Neural cell (in vitro differentiated cells): Measurements from ENCODE around the gene CNRIP1. TPM values are rescaled to one million over a fixed set of nuclear protein-coding genes. Genes with fewer than 3 reads are reported as not detected.

ENCODE experiments used
- H2AFZ ChIP-seq: fragments of 200-600, 300-800 bp; sonication (generic), shearing (Covaris generic); 2 replicates; pipeline ENCODE4 v1.6.0; 2014; ENCODE audit warnings: low read depth, mild to moderate bottlenecking, antibody characterized with exemption, low read length, moderate library complexity
- H3F3A ChIP-seq: fragments of 200-600 bp; shearing (Covaris generic); 2 replicates; pipeline ENCODE4 v1.6.1; 2016; ENCODE audit warnings: mild to moderate bottlenecking, moderate library complexity, mixed read lengths, antibody characterized with exemption, low read length; ENCODE audit not compliant: insufficient read depth, poor library complexity, severe bottlenecking
- H3K27ac ChIP-seq: fragments of 200-600, 300-800 bp; sonication (generic), shearing (Covaris generic); 2 replicates; pipeline ENCODE4 v1.5.1; 2014; ENCODE audit warnings: mild to moderate bottlenecking, low read length, moderate library complexity
- H3K27me3 ChIP-seq: fragments of 300-800, 200-600 bp; sonication (generic), shearing (Covaris generic); 2 replicates; pipeline ENCODE4 v1.6.0; 2014; ENCODE audit warnings: mild to moderate bottlenecking, low read depth, low read length, moderate library complexity; ENCODE audit not compliant: insufficient read depth
- H3K36me3 ChIP-seq: fragments of 300-800, 200-600 bp; sonication (generic), shearing (Covaris generic); 2 replicates; pipeline ENCODE4 v1.5.1; 2014; ENCODE audit warnings: mild to moderate bottlenecking, antibody characterized with exemption, low read length, moderate library complexity; ENCODE audit not compliant: insufficient read depth
- H3K4me2 ChIP-seq: fragments of 300-800, 200-600 bp; sonication (generic), shearing (Covaris generic); 2 replicates; pipeline ENCODE4 v1.6.0; 2014; ENCODE audit warnings: mild to moderate bottlenecking, low read length
- H3K4me3 ChIP-seq: fragments of 300-800, 200-600 bp; sonication (generic), shearing (Covaris generic); 2 replicates; pipeline ENCODE4 v1.5.1; 2014; ENCODE audit warnings: mild to moderate bottlenecking, low read length, moderate library complexity
- H3K79me2 ChIP-seq: fragments of 200-600 bp; shearing (Covaris generic); replicated peaks from 2 replicates; pipeline ENCODE4 v1.6.0; 2014; ENCODE audit warnings: mild to moderate bottlenecking, low read length, moderate library complexity; ENCODE audit not compliant: insufficient read depth
- H3K9ac ChIP-seq: fragments of 300-800, 200-600 bp; sonication (generic), shearing (Covaris generic); 2 replicates; pipeline ENCODE4 v1.6.1; 2016; ENCODE audit warnings: mild to moderate bottlenecking, low read length, mixed read lengths
- H3K9me2 ChIP-seq: fragments of 200-600 bp; shearing (Covaris generic); 2 replicates; pipeline ENCODE4 v1.6.1; 2016; ENCODE audit warnings: mild to moderate bottlenecking, low read length, mixed read lengths; ENCODE audit not compliant: insufficient read depth
- H3K9me3 ChIP-seq: fragments of 200-600, 300-800 bp; sonication (generic), shearing (Covaris generic); 2 replicates; pipeline ENCODE4 v1.6.1; 2016; ENCODE audit warnings: mild to moderate bottlenecking, mixed run types, low read length, moderate library complexity, mixed read lengths
- H4K20me1 ChIP-seq: fragments of 200-600 bp; shearing (Covaris generic); 2 replicates; pipeline ENCODE4 v1.6.1; 2016; ENCODE audit warnings: mild to moderate bottlenecking, mixed run types; ENCODE audit not compliant: insufficient read depth
- EP300 ChIP-seq: fragments of 450-650 bp; conservative IDR thresholded peaks from 2 replicates; pipeline ENCODE4 v1.6.1; 2014; ENCODE audit warnings: antibody characterized with exemption, mild to moderate bottlenecking, moderate library complexity; ENCODE audit not compliant: poor library complexity, severe bottlenecking
- EZH2 ChIP-seq: fragments of 200-600, 300-800 bp; shearing (Covaris generic), sonication (generic); IDR thresholded peaks from 2 replicates; pipeline ENCODE4 v1.6.1; 2014; ENCODE audit warnings: antibody characterized with exemption, low read length, borderline replicate concordance, mild to moderate bottlenecking; ENCODE audit not compliant: insufficient read depth, poor library complexity, severe bottlenecking
- MXI1 ChIP-seq: fragments of 450-650 bp; conservative IDR thresholded peaks from 2 replicates; pipeline ENCODE4 v1.6.1; 2014; ENCODE audit warnings: antibody characterized with exemption, mild to moderate bottlenecking; ENCODE audit not compliant: poor library complexity, severe bottlenecking
- POLR2AphosphoS5 ChIP-seq: IDR thresholded peaks from 2 replicates; pipeline ENCODE4 v1.6.1; 2012
- RAD21 ChIP-seq: fragments of 450-650 bp; conservative IDR thresholded peaks from 2 replicates; pipeline ENCODE4 v1.6.1; 2014; ENCODE audit warnings: antibody characterized with exemption, mild to moderate bottlenecking, moderate library complexity
- SMC3 ChIP-seq: fragments of 450-650 bp; conservative IDR thresholded peaks from 2 replicates; pipeline ENCODE4 v1.6.1; 2014; ENCODE audit warnings: antibody characterized with exemption, mild to moderate bottlenecking, moderate library complexity; ENCODE audit not compliant: poor library complexity
- TAF1 ChIP-seq: IDR thresholded peaks from 2 replicates; pipeline ENCODE4 v1.6.1; 2012; ENCODE audit warnings: low read depth
- polyA plus RNA-seq: library from polyadenylated mRNA; depleted of rRNA; stranded (reverse); fragments of >200 nt; gene quantifications from 2 replicates; pipeline ENCODE4 v1.2.3, GENCODE V29; 2014
- TF ChIP-seq, protein P1 (sequence below): IDR thresholded peaks from 2 replicates; pipeline ENCODE4 v1.6.1; 2012; ENCODE audit warnings: borderline replicate concordance
- TF ChIP-seq, protein P2 (sequence below): fragments of 450-650 bp; IDR thresholded peaks from 2 replicates; pipeline ENCODE4 v1.5.1; 2014; ENCODE audit warnings: antibody characterized with exemption, mild to moderate bottlenecking, moderate library complexity; ENCODE audit not compliant: poor library complexity, severe bottlenecking

CNRIP1 gene
- polyA plus RNA-seq, 1 donor from 2014 or later = 28.2 TPM

DNA sequence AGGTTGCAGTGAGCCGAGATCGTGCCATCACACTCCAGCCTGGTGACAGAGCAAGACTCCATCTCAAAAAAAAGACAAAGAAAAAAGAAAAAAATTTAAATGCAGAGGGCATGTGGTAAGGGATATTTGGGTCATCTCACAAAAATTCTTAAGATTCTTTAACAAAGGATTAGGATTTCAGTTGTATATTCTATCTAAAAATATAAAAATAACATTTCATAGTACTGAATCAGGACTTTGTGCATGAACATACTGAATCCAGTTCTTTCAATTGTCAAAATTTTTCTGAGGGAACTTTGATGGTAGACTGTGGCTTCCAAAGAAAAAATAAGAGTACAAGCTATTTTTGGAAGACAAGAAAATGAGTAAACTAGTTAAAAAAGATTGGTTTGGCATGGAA lies 60.9 kb downstream of the CNRIP1 start:
- no peaks in the 10 kb centered on the region for H4K20me1 ChIP-seq
- H3K4me3 ChIP-seq = no peak overlapping the region
- no peak overlapping the region for H3K4me2 ChIP-seq
- no peak overlapping the region for H2AFZ ChIP-seq
- no peak overlapping the region for H3K27ac ChIP-seq
- H3K9ac ChIP-seq = no peak overlapping the region
- no peaks in the 10 kb centered on the region for H3K9me3 ChIP-seq
- no peaks in the 10 kb centered on the region for H3K36me3 ChIP-seq
- TF ChIP-seq EP300 (no peak), EZH2 (no peak)
- no peaks in the 10 kb centered on the region for H3K9me2 ChIP-seq
- H3K27me3 ChIP-seq = no peaks in the 10 kb centered on the region
- H3F3A ChIP-seq = no peaks in the 10 kb centered on the region
- H3K79me2 ChIP-seq = peaks cover 9% of the 10 kb centered on the region

DNA sequence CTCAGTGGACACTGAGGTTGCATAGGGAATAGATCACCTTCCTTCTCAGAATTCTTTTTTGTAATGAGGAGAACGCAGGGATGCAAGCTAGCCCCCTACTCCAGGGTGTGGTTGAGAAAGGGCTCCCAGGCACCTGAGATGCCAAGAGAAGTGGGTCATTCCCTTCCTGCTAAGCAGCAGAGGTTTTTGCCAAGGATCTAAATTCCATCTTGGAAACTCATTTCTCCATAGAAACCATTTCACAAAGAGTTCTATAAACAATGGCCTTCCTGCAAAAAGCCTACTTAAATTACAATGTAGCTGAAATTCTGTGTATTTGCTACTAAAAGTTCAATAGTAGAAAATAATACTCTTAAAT lies 63.7 kb downstream of the CNRIP1 start:
- H3K27me3 ChIP-seq = no peaks in the 10 kb centered on the region
- no peak overlapping the region for H2AFZ ChIP-seq
- no peaks in the 10 kb centered on the region for H3K36me3 ChIP-seq
- no peak overlapping the region for H3K4me3 ChIP-seq
- H3F3A ChIP-seq = no peaks in the 10 kb centered on the region
- no peaks in the 10 kb centered on the region for H3K9me3 ChIP-seq
- H4K20me1 ChIP-seq = no peaks in the 10 kb centered on the region
- H3K79me2 ChIP-seq = peaks cover 9% of the 10 kb centered on the region
- H3K27ac ChIP-seq = no peak overlapping the region
- no peak overlapping the region for H3K9ac ChIP-seq
- H3K4me2 ChIP-seq = no peak overlapping the region
- TF ChIP-seq TAF1 = no peak
- TF ChIP-seq, protein P1, sequence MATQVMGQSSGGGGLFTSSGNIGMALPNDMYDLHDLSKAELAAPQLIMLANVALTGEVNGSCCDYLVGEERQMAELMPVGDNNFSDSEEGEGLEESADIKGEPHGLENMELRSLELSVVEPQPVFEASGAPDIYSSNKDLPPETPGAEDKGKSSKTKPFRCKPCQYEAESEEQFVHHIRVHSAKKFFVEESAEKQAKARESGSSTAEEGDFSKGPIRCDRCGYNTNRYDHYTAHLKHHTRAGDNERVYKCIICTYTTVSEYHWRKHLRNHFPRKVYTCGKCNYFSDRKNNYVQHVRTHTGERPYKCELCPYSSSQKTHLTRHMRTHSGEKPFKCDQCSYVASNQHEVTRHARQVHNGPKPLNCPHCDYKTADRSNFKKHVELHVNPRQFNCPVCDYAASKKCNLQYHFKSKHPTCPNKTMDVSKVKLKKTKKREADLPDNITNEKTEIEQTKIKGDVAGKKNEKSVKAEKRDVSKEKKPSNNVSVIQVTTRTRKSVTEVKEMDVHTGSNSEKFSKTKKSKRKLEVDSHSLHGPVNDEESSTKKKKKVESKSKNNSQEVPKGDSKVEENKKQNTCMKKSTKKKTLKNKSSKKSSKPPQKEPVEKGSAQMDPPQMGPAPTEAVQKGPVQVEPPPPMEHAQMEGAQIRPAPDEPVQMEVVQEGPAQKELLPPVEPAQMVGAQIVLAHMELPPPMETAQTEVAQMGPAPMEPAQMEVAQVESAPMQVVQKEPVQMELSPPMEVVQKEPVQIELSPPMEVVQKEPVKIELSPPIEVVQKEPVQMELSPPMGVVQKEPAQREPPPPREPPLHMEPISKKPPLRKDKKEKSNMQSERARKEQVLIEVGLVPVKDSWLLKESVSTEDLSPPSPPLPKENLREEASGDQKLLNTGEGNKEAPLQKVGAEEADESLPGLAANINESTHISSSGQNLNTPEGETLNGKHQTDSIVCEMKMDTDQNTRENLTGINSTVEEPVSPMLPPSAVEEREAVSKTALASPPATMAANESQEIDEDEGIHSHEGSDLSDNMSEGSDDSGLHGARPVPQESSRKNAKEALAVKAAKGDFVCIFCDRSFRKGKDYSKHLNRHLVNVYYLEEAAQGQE = no peak
- TF ChIP-seq POLR2AphosphoS5 = no peak
- TF ChIP-seq SMC3 = no peak
- TF ChIP-seq RAD21 = no peak
- no peak for TF ChIP-seq EZH2
- TF ChIP-seq, protein P2, sequence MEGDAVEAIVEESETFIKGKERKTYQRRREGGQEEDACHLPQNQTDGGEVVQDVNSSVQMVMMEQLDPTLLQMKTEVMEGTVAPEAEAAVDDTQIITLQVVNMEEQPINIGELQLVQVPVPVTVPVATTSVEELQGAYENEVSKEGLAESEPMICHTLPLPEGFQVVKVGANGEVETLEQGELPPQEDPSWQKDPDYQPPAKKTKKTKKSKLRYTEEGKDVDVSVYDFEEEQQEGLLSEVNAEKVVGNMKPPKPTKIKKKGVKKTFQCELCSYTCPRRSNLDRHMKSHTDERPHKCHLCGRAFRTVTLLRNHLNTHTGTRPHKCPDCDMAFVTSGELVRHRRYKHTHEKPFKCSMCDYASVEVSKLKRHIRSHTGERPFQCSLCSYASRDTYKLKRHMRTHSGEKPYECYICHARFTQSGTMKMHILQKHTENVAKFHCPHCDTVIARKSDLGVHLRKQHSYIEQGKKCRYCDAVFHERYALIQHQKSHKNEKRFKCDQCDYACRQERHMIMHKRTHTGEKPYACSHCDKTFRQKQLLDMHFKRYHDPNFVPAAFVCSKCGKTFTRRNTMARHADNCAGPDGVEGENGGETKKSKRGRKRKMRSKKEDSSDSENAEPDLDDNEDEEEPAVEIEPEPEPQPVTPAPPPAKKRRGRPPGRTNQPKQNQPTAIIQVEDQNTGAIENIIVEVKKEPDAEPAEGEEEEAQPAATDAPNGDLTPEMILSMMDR = no peak
- TF ChIP-seq EP300 = no peak
- TF ChIP-seq MXI1 = no peak
- no peaks in the 10 kb centered on the region for H3K9me2 ChIP-seq
